HG02642 (cell line): ENCODE data around the gene TEX261.
"Not testable (repeated sequence)": the region's sequence is repeated elsewhere in the genome, so short reads cannot be mapped to it uniquely, and the experiment has no call there.

Experiments
- ATAC-seq: cut with Tn5 transposase; IDR thresholded peaks from one replicate; pipeline ENCODE4 v1.9.1; 2021; ENCODE audit warnings: mild to moderate bottlenecking; ENCODE audit not compliant: unreplicated experiment, poor library complexity

TEX261 gene

GRCh38 chr2:70994699-70995425 is at the start of gene TEX261:
TSS of gene TEX261 (minus strand) at chr2:70994873. CDS start at chr2:70994757, 116 bp downstream.
- peak; percentile 97 for ATAC-seq

- no peak for ATAC-seq
Measured at GRCh38 chr2:71043531-71044407, 49.1 kb upstream of the TEX261 start.

- no peak for ATAC-seq
Measured at GRCh38 chr2:71042287-71042686, 47.6 kb upstream of the TEX261 start.

GRCh38 chr2:71036296-71036695 is 41.6 kb upstream of the TEX261 start:
- not testable (repeated sequence) for ATAC-seq

DNA sequence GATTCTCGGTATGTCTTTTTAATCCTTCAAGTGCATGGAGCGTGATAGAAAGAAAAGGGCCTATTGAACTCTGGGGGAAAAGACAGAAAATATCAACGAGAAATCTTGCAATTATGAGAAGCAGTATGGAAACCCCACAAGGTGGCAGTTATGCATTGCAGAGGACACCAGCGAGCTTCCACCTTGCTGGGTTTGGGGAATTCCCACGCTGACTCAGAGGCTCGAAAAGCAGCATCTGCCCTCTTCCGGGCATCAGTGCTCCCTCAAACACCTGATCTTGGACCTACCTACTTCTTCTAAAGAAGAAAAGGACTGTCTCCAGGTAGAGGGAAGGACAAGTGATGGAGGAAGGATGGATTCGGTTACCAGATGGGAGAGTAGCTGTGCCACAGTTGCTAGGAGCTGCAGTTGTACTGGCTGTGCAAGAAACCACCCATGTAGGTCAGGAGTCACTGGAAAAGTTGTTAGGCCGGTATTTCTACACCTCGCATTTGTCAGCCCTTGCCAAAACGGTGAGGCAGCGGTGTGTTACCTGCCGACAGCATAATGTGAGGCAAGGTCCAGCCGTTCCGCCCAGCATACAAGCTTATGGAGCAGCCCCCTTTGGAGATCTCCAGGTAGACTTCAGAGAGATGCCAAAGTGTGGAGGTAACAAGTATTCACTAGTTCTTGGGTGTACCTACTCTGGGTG is 29.0 kb upstream of the TEX261 start:
- not testable (repeated sequence) for ATAC-seq

DNA sequence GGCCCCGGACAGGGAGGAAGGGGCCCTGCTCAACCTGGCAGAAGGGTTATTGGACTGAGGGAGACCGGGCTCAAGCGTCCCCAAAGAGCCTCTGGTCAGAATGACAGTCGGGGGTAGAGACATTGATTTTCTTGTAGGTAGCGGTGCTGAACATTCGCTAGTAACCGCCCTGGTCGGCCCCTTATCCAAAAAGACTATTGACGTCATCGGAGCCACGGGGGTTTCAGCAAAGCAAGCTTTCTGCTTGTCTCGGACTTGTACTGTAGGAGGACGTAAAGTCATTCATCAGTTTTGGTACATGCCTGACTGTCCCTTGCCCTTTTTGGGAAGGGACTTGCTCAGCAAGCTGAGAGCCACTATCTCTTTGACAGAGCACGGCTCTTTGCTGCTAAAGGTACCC is 26.7 kb upstream of the TEX261 start:
- ATAC-seq: not testable (repeated sequence)

DNA sequence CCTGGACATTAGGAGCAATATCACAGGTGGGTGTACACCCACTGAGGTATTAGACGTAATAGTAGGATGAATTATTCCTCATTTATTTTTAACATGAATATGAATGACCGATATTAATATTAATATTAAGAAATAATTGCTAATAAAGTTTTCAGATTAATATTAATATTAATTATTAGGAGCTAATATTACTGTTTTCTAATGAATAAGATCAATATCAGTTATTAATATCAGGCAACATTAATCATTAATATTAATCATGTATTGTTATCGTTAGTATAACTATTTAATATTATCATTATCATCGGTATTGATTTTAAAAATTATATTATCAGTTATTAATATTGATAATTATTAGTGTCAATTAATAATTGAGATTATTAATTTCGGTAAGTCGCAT is 25.3 kb upstream of the TEX261 start:
- not testable (repeated sequence) for ATAC-seq

DNA sequence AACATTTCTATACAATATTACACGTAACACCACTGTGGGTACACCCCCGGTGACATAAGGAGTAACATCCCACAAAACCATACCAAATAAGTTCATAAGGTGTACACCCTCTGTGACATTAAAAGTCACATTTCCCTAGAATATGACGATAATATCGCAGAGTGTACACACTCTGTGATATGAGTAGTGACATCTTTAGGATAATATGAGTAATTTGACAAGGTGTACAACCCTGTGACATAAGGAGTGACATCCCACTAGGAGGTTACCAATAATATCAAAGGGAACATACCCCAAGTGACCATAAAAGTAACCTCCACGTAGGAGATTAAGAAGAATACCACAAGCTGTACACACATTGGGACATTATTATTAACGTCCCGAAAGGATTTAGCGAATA is 24.0 kb upstream of the TEX261 start:
- no peak for ATAC-seq

- not testable (repeated sequence) for ATAC-seq
Measured at GRCh38 chr2:71011786-71012185, 17.1 kb upstream of the TEX261 start.

DNA sequence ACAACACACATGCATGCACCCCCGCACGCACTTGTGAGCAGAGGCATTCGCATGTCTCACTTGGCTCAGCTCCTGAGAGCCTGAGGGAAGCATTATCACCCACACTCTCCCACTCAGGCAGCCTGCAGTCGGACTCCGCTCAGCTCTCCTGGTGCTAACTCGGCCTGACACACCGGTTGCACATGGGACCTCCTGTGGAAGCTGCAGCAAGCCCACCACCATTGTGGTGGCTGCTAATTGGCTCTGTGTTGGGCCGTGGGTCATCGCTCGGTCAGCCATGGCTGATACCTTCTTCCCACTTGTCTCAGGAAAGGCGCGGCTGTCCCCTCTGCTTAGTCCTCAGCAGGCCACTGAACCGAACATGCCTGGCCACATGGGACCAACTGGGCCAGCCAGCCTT is 13.7 kb upstream of the TEX261 start:
- no peak for ATAC-seq

DNA sequence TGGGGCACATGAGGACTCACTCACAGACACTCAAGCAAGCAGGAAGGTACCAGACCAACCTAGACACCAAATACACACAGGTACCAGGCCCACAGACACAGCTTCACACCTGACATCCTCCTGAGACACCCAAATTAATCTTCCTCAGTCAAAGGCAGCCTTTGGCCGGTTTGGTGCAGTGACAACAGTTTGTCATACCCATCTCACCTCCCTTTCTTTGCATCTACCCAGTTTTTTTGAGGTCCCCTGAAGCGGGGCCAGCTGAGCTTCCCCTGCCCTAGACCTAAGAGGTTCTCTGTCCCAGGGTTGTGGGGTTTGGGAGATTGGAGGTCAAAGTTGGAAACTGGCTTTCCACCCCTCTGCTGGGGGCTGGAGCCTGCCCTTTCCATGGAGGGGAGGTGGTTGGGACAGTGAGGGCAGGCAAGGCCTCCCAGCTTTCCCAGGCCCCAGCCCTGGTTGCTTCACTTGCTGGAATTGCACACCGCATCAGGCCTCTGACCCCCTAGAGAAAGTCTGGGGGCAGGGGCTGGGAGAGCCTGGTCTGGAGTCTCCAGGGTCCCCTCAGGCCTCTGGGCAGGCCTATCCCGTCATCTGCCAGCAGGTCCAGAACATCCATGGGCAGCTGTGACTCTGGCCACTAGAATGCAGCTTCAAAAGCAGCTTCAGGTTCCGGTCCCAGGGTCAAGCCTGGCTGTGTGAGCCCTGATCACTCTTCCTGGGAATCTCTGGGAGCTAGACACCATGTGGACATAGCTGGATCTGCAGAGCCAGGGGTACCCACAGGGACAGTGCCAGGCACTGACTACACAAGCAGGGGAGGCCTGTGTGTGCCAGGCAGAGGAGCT is 12.5 kb upstream of the TEX261 start:
- ATAC-seq: no peak

DNA sequence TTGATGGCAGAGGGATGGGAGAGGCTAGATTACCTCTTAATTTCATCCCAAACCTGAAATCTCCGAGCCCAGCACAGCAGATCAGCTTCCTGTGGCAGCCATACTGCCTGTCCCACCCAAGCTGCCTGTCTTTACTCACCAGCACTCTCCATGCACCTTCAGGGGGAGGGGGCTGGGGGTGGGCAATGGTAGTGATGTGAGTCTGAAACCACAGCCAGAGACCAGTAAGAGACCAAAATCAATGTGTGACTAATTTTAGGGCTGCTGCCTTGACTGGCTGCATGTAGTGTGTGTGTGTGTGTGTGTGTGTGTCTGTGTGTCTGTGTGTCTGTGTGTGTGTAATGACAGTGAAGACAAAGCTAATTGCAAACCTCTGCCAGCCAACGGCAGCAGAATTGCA is 11.7 kb upstream of the TEX261 start:
- no peak for ATAC-seq

GRCh38 chr2:71005271-71006202 is 10.9 kb upstream of the TEX261 start:
- ATAC-seq: no peak

GRCh38 chr2:71004857-71005256 is 10.2 kb upstream of the TEX261 start:
- no peak for ATAC-seq

DNA sequence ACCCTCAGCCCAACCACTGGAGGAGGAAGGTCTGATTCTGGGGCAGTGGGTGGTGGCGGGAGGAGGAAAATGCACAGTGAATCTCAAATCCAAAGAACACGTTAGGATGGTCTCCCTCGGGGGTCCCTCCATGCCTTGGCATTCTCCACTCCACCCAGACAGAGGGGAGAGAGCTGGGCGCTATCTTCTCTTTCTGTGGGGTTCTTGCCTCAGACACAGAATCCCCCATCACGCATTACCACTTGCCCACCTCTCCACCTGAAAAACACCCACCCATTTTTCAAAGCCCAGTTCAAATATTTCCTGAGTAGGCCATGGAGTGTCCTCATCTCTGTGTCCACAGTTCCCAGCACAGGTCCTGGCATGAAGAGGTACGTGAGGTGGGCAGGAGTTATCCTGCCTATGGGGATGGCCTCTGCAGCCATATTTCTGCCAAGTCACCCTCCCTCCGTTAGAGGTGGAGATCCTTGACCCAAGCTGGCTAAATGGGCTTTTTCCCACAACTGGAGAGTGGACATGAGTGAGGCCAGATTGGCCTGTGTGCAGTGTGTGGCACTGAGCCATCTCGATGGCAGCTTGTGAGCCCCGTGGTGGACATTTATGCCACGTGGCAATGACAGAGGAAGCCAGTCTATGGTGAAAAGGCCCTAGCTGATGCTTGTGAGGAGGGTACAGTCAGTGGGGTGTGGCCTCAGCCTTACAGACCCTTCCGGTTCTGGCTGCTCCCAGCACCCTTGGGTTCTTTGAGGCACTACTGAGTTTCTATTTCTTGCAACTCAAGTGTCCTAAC is 9.5 kb upstream of the TEX261 start:
- ATAC-seq: no peak

DNA sequence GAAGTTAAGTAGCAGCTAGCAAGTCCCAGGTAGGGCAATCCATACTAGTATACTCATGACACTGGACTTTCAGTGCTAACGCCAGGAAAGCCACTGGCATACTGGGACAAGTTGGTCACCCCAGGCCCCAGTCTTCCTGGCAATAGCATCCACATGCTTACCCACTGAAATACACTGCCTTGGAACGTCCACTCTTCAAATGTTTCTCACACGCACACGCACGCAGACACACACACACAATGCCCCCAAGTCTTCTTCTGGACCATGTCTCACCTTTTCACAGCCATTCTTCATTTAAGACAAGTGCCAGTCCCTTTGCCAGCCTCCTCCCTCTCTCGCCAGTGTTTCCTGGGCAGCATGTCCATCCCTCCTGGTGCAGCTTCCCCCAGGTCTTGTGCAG is 8.7 kb upstream of the TEX261 start:
- no peak for ATAC-seq

DNA sequence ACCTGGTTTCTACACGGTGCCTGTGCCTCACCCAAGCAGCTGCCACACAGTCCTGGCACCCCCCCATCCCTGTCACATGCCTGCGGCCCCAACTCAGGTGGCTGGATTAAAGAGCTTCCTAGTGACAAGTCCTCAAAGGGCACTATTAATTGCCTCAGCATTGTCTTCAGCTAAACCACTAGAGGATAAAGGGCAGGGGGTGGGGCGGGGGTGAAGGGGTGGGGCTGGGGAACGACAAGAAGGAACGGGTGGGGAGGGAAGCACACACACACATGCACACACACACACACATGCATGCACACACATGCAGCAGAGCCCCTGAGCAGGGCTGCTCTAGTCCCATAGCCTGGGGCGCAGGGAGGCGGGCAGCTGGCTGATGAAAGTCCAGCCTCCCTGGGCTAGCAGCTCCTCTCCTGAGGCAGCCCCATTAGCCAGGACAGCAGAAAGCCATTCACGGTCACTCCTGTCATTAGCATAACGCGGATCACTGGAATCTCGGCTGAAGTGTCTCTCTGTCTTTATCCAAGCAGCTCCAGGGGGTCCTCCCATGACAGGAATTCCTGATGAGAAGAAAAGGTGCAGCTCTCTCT is 7.4 kb upstream of the TEX261 start:
- ATAC-seq: no peak

DNA sequence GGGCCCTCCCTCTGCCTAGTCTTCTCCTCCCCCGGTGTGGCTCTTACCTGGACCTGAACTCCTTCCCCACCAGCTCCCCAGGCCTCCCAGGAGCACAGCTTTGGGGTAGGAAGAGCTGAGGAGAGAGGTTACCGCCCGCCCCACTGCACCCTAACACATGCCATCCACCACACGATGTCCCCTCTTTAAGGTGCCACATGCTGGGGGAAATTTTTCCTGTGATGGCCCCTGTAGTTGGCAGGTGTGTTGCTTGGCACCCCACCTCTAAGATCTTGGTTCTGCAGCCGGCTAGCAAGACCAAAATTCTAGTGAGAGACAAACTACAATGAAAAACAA is 6.9 kb upstream of the TEX261 start:
- no peak for ATAC-seq
